Measurements from ENCODE around the gene GRIA1.
"Not testable (repeated sequence)": the region's sequence is repeated elsewhere in the genome, so short reads cannot be mapped to it uniquely, and the experiment has no call there.

GRIA1 gene

DNA sequence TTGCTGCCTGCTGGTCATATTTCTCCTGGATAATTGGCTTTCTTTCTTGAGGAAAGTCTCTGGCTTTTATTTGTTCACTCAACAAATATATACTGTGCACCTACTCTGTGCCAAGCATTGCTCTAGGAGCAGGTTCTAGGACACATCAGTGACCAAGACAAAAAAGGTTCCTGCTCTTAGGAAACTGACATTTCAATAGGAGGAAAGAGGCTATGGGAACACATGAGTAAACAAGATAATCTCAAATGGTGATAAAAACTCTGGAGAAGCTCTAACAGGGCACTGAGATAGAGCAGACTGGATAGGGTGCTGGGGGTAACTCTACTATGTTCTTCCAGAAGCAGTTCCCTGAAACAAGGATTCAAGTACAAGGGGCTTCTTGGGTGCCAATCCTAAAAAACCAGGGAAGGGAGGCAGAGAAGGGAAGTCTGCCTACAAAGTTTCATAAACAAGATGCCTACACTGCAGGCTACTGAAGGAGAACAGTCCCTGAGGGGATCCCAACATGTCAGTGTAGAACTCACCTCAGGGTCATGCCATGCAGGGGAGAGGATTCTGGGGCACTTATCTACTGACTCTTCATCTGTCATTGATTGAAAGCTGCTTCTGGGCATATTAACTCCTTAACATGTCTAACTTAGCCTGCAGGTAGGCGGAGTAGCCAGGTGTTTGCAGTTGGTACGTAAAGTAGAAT is 181.3 kb downstream of the GRIA1 start:
- DNase-seq = no peak

GRCh38 chr5:153672347-153673090 is 182.0 kb downstream of the GRIA1 start:
- DNase-seq = no peak

DNA sequence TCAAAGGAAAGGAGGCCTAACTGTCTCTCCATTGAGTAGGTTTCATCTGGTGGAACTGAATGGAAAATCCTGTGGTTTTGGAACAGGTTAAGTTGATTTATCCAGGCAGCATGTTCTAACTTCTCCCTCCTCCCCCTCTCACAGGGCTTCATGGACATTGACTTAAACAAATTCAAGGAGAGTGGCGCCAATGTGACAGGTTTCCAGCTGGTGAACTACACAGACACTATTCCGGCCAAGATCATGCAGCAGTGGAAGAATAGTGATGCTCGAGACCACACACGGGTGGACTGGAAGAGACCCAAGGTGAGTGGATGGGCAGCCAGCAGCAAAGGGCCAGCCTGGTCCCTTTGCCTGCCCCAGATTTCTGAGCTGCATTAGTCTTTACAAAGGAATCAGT is 183.9 kb downstream of the GRIA1 start:
- no peak for DNase-seq

GRCh38 chr5:153676406-153676805 is 185.9 kb downstream of the GRIA1 start:
- no peak for DNase-seq

DNA sequence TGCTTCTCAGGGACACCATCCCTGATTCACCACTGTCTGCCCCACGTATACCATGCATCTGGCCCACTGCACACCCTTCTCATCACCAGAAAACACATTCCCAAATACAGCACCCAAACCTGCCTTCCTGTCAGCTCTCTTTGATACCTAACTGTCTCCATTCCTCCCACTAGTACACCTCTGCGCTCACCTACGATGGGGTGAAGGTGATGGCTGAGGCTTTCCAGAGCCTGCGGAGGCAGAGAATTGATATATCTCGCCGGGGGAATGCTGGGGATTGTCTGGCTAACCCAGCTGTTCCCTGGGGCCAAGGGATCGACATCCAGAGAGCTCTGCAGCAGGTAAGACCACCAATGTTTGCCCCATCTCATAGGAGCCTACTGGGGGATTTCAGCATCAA is 186.4 kb downstream of the GRIA1 start:
- DNase-seq = no peak

- no peak for DNase-seq
Observed at GRCh38 chr5:153678617-153679329, 188.3 kb downstream of the GRIA1 start.

DNA sequence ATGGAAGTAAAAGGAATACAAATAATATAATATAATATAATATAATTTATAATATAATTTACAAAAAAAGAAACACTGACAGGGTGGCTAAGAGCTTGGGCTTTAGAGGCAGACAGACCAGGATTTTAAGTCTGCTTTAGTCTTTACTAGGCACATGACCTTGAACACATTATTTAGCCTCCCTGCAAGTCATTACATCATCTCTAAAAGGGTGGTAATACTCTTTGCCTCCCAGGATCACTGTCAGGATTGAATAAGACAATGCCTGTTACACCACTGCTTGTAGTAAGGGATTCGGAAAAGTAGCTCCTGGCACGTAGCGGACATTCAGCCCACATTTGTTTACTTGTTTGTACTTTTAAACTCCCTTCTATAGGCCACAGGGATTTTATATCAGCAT is 199.8 kb downstream of the GRIA1 start:
- no peak for DNase-seq

DNA sequence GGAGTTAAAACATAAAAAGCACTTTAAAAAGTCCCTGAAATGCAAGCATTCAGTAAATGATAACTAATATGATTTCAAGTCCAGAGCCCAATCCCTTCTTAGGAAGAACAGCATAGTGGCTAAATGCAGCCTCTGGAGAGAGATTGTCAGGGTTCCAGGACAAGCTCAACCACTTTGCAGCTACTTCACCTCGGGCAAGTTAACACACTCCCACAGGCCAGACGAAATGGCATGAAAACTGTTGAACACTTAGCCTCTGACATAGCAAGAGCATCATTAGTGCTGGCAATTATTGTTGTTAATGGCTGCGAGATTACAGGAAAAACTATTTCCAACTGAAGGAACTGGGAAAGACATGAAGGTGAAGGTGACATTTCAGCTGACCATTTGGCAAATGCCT is 205.8 kb downstream of the GRIA1 start:
- DNase-seq = no peak

GRCh38 chr5:153699035-153699434 is 208.6 kb downstream of the GRIA1 start:
- DNase-seq = no peak

- no peak for DNase-seq
Observed at GRCh38 chr5:153700940-153701339, 210.5 kb downstream of the GRIA1 start.

GRCh38 chr5:153702265-153702664 is 211.8 kb downstream of the GRIA1 start:
- no peak for DNase-seq

GRCh38 chr5:153704110-153704509 is 213.6 kb downstream of the GRIA1 start:
- no peak for DNase-seq

DNA sequence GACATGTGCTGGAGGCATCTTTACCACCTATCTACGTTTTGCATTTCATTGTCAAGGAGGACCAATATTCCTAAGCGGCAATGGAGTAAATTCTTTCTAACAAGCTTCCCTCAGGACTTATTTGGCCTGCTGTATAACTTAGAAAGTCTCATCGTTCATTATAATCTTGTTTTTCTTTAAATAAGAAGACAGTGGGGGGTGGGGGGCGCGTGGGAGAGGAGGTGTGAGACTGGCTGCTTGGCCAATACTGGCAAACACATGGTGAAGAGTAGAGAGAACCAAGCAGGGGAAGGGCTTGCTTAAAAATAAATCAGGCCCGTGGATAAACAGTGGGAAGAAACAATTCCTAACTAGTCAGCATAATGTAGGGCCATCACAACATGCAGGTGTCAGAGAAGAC is 217.2 kb downstream of the GRIA1 start:
- no peak for DNase-seq

DNA sequence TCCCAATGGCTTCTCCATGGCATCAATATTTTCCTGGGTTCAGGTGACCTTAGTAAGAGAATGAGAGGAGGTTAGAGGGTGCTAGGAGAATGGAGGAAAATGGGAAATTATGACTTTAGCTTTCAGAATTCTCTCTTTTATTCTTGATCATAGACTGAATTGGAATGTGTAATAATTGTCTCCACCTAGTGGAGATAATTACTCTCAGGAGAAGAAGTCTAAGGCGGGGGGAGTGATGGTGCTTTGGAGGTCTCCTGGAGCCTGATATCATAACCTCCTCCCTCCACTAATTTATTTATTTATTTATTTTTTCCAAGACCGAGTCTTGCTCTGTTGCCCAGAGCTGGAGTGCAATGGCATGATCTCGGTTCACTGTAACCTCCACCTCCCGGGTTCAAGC is 221.3 kb downstream of the GRIA1 start:
- DNase-seq = no peak

DNA sequence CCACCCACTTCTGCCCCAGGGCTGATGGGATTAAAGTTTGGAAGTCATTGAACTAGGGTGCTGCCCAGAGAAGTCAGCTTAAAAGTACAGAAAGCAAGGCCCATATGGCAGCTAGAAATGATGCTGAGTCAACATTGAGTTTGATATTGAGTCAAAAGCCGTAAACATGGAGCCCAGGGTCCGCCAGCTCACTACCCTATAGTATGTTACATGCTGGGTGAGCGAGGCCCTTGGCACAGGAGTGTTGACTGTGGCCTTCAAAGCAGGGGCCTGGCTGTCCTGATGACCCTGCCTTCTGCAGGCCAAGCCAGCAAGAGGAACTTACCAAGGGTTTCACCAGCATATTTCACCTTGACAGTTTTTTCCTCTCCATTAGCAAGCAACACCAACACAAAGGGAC is 222.5 kb downstream of the GRIA1 start:
- DNase-seq = no peak

- no peak for DNase-seq
Observed at GRCh38 chr5:153713943-153714342, 223.5 kb downstream of the GRIA1 start.

- DNase-seq = no peak
Observed at GRCh38 chr5:153714798-153715197, 224.3 kb downstream of the GRIA1 start.

DNA sequence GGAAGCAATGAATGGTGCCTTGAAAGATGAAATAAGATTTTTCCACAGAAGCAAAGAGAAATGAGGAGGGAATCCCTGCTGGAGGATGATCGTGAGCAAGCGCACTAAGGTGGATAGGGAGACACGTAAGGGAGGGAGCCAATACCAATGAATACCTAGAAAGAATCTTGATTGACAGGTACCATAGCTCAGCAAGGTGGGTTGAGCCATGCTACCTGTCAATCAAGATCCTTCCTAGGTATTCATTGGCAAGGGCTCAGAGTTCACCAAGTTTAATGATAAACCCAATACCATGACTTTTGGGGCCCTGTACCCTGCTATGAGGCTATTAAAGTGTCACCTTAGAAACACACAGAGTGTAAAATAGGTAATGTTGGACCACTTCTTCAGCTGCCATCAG is 226.8 kb downstream of the GRIA1 start:
- no peak for DNase-seq

DNA sequence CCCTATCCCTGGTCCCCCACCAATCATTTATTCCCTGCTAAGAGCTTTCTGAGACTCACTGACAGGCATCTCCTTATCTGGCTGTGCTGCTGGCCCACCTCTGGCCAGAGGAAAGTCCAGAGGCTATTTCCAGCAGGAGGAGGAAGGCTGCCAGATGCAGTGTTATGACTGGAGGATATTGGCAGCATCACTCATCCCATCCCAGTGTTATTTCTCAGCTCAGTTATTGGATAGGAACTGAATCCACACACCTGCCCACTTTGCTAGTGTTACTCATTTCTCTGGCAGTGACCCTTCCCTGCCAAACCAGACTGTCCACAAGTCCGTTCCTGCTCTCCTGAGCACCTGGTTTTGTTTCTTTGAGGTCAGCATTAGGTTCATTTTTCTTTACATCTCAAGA is 228.2 kb downstream of the GRIA1 start:
- no peak for DNase-seq

DNA sequence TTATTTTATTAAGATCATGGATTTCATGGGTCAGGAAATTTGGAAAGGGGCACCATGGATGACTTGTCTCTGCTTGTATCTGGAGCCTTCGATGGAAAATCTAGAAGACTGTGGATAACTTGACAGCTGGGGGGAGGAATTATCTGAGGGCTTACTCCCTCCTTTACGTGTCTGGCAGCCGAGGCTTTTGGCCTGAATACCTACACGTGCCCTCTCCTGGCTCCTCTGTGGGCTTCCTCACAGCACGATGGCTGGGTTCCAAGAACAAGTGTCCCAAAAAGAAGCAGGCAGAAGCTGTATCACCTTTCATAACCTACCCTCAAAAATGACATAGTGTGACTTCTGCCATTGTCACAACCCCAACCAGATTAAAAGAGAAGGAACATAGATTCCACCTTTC is 228.9 kb downstream of the GRIA1 start:
- DNase-seq = no peak

DNA sequence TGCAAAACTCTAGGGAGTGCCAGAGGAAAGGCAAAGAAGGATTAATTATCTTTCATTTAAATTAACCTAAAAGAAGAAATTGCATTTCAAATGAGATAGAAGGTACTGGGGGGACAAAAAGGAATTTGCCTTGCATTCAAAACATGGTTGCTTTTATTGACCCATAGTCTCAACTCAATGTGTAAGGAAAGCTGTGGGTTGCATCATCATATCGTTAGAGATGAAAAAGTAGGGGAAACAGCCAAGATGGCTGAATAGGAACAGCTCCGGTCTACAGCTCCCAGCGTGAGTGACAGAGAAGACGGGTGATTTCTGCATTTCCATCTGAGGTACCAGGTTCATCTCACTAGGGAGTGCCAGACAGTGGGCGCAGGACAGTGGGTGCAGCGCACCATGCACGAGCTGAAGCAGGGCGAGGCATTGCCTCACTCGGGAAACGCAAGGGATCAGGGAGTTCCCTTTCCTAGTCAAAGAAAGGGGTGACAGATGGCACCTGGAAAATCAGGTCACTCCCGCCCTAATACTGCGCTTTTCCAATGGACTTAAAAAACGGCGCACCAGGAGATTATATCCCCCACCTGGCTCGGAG is 232.6 kb downstream of the GRIA1 start:
- DNase-seq = not testable (repeated sequence)

GRCh38 chr5:153742060-153742459 is 251.6 kb downstream of the GRIA1 start:
- DNase-seq = no peak

DNA sequence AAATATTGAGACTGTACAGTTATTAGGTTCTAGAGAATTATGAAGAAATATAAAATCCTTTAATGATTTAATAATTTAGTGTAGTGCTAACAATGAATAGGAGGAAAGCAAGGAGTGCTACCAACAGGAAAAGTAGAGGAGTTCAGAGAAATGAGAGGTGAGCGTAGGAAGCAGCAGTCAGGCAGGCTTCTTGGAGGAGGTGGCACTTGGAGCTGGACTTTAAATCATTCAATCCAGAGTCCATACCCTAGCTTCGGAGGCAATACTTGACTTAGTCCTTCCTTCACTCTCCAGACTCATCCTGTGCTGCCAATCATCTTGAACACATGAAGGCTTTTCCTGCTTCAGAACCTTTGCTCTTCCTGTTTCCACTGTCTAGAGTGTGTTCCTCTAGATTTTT is 254.3 kb downstream of the GRIA1 start:
- no peak for DNase-seq
